Measurements from ENCODE around the gene IL2RA.

IL2RA gene

GRCh38 chr10:5981529-5981928, 80.6 kb downstream of the IL2RA start:
- H3K4me1 ChIP-seq (ENCODE audit: insufficient read depth, low read length, poor library complexity, severe bottlenecking), result peaks cover 7% of the 10 kb centered on the region
- no peak overlapping the region for H3K9ac ChIP-seq (ENCODE audit: low read depth, low read length, poor library complexity, severe bottlenecking)
- H3K4me3 ChIP-seq (ENCODE audit: low read length, poor library complexity, severe bottlenecking), result no peak overlapping the region
- H3K79me2 ChIP-seq (ENCODE audit: insufficient read depth, low read length), result no peaks in the 10 kb centered on the region
- no peaks in the 10 kb centered on the region for H3K9me2 ChIP-seq (replicated peaks; ENCODE audit: low read depth, low read length)
- H4K20me1 ChIP-seq (ENCODE audit: insufficient read depth, low read length, poor library complexity, severe bottlenecking), result no peaks in the 10 kb centered on the region
- no peaks in the 10 kb centered on the region for H3F3A ChIP-seq (ENCODE audit: low read depth)
- TF ChIP-seq, protein P1, sequence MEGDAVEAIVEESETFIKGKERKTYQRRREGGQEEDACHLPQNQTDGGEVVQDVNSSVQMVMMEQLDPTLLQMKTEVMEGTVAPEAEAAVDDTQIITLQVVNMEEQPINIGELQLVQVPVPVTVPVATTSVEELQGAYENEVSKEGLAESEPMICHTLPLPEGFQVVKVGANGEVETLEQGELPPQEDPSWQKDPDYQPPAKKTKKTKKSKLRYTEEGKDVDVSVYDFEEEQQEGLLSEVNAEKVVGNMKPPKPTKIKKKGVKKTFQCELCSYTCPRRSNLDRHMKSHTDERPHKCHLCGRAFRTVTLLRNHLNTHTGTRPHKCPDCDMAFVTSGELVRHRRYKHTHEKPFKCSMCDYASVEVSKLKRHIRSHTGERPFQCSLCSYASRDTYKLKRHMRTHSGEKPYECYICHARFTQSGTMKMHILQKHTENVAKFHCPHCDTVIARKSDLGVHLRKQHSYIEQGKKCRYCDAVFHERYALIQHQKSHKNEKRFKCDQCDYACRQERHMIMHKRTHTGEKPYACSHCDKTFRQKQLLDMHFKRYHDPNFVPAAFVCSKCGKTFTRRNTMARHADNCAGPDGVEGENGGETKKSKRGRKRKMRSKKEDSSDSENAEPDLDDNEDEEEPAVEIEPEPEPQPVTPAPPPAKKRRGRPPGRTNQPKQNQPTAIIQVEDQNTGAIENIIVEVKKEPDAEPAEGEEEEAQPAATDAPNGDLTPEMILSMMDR (conservative IDR thresholded peaks at IDR 0.05; ENCODE audit: low read length), result no peak
- TF ChIP-seq EZH2phosphoT487 (IDR thresholded peaks at IDR 0.05; ENCODE audit: borderline replicate concordance), result no peak
- no peaks in the 10 kb centered on the region for H3K27me3 ChIP-seq (ENCODE audit: insufficient read depth, low read length, poor library complexity, severe bottlenecking)
- H2AFZ ChIP-seq (ENCODE audit: low read length), result no peak overlapping the region
- H3K9me3 ChIP-seq (ENCODE audit: insufficient read depth, low read depth, low read length), result no peaks in the 10 kb centered on the region
- H3K36me3 ChIP-seq (ENCODE audit: insufficient read depth, low read length), result no peaks in the 10 kb centered on the region
- no peak overlapping the region for H3K4me2 ChIP-seq (ENCODE audit: low read depth, low read length, poor library complexity, severe bottlenecking)

GRCh38 chr10:5978230-5978489, 84.0 kb downstream of the IL2RA start:
- no peaks in the 10 kb centered on the region for H3F3A ChIP-seq (ENCODE audit: low read depth)
- no peaks in the 10 kb centered on the region for H3K9me2 ChIP-seq (replicated peaks; ENCODE audit: low read depth, low read length)
- H2AFZ ChIP-seq (ENCODE audit: low read length), result peak overlapping the region; percentile 98
- H3K27me3 ChIP-seq (ENCODE audit: insufficient read depth, low read length, poor library complexity, severe bottlenecking), result no peaks in the 10 kb centered on the region
- no peak for TF ChIP-seq EZH2phosphoT487 (IDR thresholded peaks at IDR 0.05; ENCODE audit: borderline replicate concordance)
- TF ChIP-seq, protein P1 (conservative IDR thresholded peaks at IDR 0.05; ENCODE audit: low read length), result no peak
- H4K20me1 ChIP-seq (ENCODE audit: insufficient read depth, low read length, poor library complexity, severe bottlenecking), result no peaks in the 10 kb centered on the region
- peaks cover 14% of the 10 kb centered on the region for H3K4me1 ChIP-seq (ENCODE audit: insufficient read depth, low read length, poor library complexity, severe bottlenecking)
- H3K9ac ChIP-seq (ENCODE audit: low read depth, low read length, poor library complexity, severe bottlenecking), result peak overlapping the region; percentile 68
- peak overlapping the region; percentile 97 for H3K4me3 ChIP-seq (ENCODE audit: low read length, poor library complexity, severe bottlenecking)
- peak overlapping the region; percentile 82 for H3K4me2 ChIP-seq (ENCODE audit: low read depth, low read length, poor library complexity, severe bottlenecking)
- no peaks in the 10 kb centered on the region for H3K79me2 ChIP-seq (ENCODE audit: insufficient read depth, low read length)
- H3K9me3 ChIP-seq (ENCODE audit: insufficient read depth, low read depth, low read length), result no peaks in the 10 kb centered on the region
- no peaks in the 10 kb centered on the region for H3K36me3 ChIP-seq (ENCODE audit: insufficient read depth, low read length)

DNA sequence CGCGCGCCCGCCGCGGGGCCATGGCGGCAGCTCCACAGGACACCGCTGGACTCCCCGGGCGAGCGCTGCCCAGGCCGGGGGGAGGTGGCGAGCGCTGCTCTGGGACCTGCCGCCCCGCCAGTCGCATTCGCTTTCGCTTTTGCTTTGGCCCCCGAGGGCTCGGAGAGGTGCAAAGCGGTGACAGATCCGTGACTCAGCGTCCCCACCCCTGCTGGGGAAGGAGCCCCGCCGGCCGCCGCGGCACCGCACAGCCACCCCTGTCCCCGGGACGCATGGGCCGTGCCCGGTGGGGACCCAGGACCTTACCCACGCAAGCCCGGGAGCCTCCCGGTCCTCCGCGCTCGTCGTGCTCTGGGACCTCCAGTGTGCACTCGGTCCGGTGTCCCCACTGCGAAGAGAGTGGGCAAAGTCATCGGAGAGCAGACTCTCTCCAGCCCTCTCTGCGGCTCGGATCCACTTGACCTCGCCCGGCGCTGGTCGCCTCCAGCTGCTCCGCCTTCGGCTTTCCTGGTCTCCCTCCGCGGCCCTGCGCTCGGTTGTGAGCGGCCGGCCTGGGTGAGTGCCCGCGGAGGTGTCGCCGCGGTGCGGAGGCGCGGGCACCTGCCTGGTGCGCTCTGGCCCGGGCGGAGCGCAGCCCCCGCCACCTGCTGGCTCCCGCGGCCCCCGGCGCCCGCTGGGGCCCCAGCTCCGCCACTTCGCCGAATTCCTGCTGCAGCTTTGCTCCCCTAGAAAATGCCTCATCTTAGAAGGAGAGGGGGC, 84.5 kb downstream of the IL2RA start, which contains the start of gene IL15RA:
TSS of gene IL15RA (minus strand) at position 73 of the 759 bp plus-strand sequence. CDS start at position 22, 51 bp downstream.
- Histone ChIP-seq H3K9me2 (replicated peaks; ENCODE audit: low read depth, low read length) (no peaks in the 10 kb centered on the region), H3F3A (ENCODE audit: low read depth) (no peaks in the 10 kb centered on the region), H2AFZ (ENCODE audit: low read length) (peak within 1 kb of the TSS; percentile 98), H3K4me2 (ENCODE audit: low read depth, low read length, poor library complexity, severe bottlenecking) (peak within 1 kb of the TSS; percentile 82), H3K9ac (ENCODE audit: low read depth, low read length, poor library complexity, severe bottlenecking) (peak within 1 kb of the TSS; percentile 68), H3K27me3 (ENCODE audit: insufficient read depth, low read length, poor library complexity, severe bottlenecking) (no peaks in the 10 kb centered on the region), H3K9me3 (ENCODE audit: insufficient read depth, low read depth, low read length) (no peaks in the 10 kb centered on the region), H3K36me3 (ENCODE audit: insufficient read depth, low read length) (no peaks in the 10 kb centered on the region), H3K4me3 (ENCODE audit: low read length, poor library complexity, severe bottlenecking) (peak within 1 kb of the TSS; percentile 97), H4K20me1 (ENCODE audit: insufficient read depth, low read length, poor library complexity, severe bottlenecking) (no peaks in the 10 kb centered on the region), H3K79me2 (ENCODE audit: insufficient read depth, low read length) (no peaks in the 10 kb centered on the region), H3K4me1 (ENCODE audit: insufficient read depth, low read length, poor library complexity, severe bottlenecking) (peaks cover 14% of the 10 kb centered on the region)
- TF ChIP-seq EZH2phosphoT487 (IDR thresholded peaks at IDR 0.05; ENCODE audit: borderline replicate concordance), result no peak
- TF ChIP-seq, protein P1 (conservative IDR thresholded peaks at IDR 0.05; ENCODE audit: low read length), result no peak
